ENCODE results near the gene CASTOR1.

The CASTOR1 gene

GRCh38 chr22:30244066-30244465 lies 45.2 kb downstream of the CASTOR1 start:
- DNase-seq = no peak

DNA sequence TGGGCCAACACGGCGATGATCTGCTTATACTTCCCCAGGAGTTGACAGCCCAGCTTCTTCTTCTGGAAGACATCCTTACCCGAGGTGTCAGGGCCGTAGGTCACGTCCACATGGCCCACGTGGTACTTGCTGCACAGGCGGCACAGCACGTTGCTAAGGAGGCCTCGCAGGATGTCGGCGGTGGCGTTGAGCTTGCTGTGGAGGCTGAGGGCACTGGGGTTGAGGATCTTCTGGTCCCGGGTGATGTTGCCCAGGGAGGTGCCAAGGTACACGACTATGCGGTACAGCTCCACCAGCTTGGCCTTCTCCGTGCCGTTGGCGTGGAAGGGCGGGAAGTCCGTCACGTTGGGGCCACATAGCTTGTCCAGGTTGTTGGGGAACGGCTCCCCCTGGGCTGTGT lies 45.6 kb downstream of the CASTOR1 start:
- DNase-seq = no peak

GRCh38 chr22:30241576-30242371 lies 47.5 kb downstream of the CASTOR1 start:
- DNase-seq = no peak

DNA sequence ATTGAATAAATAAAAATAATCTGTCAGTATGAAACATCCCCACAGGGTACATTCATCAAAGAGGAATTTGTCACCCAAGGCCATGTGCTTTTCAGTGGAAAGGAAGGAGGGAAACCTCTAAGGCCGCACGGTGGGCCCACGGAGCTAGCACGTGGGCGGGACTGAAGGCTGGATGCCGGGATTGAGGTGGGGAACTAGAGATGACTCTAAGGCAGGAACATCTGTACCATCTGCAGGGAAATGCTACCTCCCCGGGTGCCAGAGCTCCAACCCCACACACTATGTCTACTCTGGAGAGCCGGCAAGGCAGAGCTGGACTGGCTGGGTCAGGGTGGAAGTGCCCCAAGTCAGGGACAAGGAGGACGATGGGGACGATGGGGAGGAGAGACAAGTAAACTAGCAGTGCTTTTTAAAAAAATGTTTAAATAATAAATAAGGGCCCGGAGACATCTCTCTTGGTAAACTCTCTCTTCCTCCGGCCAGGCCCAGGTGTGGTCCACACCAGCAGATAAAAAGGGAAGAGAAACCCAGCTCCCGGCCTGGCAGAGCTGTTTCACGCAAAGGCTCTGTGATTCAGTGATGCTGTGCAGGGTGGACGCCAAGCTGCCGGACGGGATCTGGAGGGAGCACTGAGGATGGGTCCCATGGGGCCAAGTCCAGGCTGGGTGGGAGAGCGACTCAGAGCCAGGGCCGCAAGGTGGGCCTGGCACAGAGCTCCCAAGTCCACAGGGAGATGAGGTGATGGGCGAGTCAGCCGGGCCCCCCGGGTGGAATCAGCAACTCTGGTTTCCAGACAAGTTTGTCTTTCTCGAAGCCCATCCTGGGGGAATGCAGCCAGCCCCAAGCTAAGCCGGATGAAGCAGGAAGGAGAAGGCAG lies 48.5 kb downstream of the CASTOR1 start:
- DNase-seq = no peak

DNA sequence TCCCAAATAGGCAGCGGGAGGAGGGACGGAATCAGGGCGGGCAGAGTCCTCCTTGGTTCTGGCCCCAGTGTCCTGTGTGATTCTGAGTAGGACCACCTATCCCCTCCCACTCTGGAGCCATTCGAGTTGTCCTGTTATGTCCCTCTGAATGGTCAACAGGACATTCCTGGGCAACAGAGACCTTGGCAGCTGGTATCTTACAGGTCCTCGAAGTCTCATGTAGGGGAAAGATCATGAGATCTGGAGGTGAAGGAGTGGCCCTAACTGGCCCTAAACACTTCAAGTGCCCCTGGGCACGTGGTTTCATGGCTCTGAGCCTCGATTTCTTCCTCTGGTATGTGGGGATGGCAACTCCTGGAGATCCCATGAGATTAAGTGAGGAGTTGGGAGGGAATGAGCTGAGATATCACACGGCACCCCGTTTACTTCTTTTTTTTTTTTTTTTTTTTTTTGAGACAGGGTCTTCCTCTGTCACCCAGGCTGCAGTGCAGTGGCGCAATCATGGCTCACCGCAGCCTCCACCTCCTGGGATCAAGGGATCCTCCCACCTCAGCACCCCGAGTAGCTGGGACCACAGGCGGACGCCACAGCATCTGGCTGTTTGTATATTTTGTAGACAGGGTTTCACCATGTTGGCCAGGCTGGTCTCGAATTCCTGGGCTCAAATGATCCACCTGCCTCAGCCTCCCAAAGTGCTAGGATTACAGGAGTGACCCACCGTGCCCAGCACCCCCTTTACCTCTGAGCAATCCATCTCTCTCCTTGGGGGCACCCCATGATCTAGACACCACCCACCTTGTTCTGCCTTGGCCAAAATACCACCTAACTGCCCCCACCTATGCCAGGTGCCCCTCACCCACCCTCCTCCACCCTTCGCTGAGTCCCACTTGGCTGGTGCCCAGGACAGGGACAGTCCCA lies 49.6 kb downstream of the CASTOR1 start:
- no peak for DNase-seq

DNA sequence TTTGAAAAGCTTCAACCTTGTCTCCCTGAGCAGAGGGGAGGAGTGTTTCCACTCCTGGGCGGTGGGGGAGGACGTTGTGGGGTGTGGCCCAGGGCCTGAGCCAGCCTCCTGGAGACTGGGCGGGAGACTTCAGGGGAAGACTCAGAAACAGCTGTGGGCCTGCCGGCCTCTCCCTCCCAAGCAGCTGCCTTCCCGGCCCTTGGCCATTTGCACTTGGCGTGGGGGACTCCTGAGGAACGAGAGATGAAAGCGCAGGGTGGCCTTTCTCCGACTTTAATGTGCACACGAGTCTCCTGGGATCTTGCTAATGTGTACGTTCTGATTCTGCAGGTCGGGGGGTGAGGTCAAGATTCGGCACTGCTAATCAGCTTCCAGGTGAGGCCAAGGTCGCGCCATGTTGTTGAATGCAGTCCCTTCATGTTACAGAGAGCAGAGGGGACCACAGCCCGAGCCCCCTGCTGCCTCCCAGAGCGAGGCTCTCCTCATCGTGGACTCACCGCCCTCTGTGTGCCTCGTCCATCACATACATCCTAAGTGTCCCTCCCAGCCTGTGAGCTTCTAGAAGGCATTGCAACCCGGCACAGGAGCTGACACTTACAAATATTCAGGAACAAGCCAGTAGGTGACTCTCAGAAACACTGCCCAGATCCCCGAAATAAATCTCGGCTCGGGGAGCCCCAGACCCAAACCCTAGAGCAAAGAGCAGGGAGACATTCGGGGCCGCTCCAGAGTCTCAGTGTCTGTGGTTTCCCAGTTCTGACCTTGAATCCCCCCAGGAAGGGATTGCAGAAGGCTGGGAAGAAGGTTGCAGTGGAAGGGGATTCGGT lies 50.4 kb downstream of the CASTOR1 start:
- DNase-seq = no peak

GRCh38 chr22:30238136-30238535 lies 51.2 kb downstream of the CASTOR1 start:
- no peak for DNase-seq

GRCh38 chr22:30236875-30237274 lies 52.4 kb downstream of the CASTOR1 start:
- DNase-seq = no peak

DNA sequence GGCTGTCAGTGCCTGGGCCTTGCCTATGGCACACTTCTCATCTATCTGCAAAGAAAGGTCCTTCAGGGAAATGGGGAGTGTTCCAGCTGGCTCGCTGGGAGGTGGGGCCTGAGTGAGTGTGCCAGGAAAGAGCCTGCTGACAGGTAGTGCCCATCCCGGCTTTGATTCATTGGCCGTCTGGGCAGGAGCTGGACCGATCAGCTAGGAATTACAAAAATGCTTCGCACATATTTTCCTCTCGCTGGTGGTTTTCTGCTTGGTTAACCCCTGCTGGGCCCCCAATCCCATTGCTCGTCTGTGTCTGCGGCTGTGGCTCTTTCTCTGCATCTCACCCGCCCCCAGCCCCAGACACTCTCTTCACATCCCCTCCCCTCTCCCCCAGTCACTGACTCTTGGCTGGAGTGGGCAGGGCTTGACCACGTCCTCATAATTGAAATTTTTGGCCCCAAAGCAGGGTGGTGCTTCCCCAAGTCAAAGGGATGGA lies 53.6 kb downstream of the CASTOR1 start:
- no peak for DNase-seq
